NCI-H1436 treated with DMSO at 0.1 percent for 48 hours (cell line): ENCODE data around the gene KIAA1614.
"Not testable (repeated sequence)": the region's sequence is repeated elsewhere in the genome, so short reads cannot be mapped to it uniquely, and the experiment has no call there.

Source experiments
- DNase-seq: peaks from one replicate; lab custom pipeline; 2025; lab: John Stamatoyannopoulos, UW

KIAA1614 gene

DNA sequence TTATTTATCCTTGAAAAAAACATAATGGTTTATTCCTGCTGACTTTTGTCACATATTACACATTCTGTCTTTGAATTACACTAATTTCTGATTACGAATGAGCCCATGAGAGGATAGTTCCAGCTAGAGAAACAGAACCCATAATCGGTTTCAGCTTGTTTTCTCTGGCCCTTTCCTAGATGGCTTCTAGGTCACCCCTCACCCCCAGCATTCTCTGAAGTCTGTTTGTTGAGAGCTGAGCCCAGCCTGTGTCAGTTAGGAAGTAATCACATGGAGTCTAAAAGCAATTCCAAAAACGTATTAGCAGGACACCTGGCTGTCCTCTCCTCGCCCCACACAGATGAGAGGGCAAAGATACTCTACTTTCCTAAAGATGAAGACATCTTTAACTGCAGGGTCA lies 48.9 kb downstream of the KIAA1614 start:
- DNase-seq = no peak

GRCh38 chr1:180962178-180962577 lies 49.5 kb downstream of the KIAA1614 start:
- no peak for DNase-seq

- DNase-seq = no peak
These were observed 51.4 kb downstream of the KIAA1614 start for GRCh38 chr1:180964056-180964455.

GRCh38 chr1:180964595-180964994 lies 51.9 kb downstream of the KIAA1614 start:
- DNase-seq = no peak

DNA sequence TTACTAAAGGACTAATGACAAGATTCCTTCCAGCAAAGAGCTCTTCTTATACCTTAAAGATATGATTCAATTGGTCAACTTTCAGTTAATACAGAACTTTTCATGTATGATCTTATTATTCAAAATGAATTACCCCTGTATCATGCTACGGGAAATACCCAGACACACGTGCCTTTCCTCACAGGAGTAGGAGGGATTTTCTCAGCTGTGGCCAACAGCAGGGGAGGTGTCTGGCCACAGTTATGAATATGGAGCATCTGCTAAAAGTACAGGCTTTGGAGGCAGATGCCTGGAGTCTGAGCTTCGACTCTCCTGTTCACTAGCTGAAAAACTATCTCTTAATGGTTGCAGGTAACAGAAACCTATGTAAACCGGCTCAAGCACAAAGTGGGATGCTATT lies 53.6 kb downstream of the KIAA1614 start:
- DNase-seq = no peak

DNA sequence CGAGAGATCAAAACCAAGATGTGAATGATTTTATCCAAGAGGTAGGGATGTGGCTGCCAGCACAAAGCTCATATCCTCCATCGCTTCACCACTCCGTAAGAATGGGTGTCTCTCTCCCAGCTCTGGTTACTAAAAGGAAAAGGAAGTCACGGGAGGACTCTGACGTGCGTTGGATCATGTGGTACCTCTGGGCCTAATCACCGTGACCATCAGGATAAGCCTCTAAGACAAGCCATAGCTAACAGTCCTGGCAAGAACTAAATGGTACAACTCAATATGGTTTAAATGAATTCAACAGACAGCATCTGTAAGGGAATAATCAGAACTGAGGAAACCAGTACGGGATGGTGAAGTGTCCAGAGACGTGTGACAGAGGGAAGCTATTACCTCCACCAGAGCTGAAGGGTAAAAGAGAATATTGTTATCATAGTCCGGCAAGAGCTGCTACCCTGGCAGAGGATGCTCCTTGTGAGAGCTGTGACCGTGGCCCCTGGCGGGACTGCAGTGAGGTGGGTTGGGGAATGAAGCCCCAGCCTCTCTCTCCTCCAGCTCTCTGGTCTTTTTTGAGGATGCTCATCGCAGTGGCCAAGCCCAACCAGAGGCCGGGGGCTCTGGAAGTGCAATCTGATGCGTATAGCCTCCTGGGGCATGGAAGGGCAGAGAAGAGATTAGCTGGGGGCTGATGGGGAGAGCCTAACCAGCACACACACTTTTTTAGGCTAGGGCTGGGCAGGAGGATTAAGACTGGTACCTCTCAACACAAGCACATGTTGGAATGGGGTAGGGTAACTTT lies 54.2 kb downstream of the KIAA1614 start:
- no peak for DNase-seq

DNA sequence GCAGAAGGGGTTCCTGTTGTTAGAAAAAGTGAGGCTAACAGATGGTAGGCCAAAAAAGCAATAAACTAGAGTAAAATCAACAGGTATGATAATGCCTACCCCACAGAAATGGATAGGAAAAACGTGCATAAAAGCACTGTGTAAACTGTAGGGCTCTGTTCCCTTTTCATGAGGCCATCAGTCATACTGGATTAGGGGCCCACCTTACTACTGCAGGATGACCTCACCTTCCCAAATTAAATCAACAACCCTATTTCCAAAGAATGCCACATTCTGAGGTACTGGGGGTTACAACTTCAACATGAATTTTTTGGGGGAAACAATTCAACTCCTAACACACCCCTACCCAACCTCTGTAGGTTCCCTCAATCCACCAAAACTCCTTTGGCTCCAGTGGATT lies 54.9 kb downstream of the KIAA1614 start:
- DNase-seq = no peak

DNA sequence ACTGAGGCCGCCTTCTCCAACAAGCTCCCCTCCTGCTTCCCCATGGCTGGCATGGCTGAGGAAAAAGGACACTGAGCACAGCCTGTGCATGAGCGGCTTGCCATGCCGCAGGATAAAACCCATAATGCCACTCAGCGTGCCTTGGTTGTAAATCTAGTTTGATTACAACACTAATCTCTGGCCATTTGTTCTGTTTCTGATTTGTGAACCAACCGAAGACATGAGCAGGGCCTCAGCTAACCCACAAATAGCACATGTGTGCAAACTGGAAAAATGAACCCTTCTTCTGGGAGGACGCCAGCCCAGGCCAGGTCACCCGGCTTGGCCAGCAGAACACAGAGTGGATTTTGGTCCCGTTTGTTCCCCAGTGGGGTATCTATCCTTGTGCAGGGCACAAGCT lies 56.1 kb downstream of the KIAA1614 start:
- not testable (repeated sequence) for DNase-seq

DNA sequence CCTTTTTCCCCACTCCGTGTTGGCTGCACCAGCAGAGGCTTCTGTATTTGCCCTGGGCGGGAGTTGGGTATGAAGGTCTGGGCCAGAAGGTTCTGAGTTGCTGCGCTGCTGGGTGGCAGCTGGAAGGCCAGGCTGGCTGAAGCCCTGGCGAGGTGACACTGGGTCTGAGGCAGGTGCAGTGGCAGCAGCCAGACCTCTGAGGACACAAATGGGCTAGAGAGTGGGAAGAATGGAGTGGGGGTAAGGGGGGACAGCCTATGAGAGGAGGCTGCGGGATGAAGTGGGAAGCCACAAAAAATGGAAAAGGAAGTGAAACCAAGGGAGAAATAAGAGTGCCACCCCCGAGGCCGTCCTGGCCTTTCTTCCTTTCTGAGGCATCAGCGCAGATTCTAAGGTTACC lies 56.7 kb downstream of the KIAA1614 start:
- no peak for DNase-seq

DNA sequence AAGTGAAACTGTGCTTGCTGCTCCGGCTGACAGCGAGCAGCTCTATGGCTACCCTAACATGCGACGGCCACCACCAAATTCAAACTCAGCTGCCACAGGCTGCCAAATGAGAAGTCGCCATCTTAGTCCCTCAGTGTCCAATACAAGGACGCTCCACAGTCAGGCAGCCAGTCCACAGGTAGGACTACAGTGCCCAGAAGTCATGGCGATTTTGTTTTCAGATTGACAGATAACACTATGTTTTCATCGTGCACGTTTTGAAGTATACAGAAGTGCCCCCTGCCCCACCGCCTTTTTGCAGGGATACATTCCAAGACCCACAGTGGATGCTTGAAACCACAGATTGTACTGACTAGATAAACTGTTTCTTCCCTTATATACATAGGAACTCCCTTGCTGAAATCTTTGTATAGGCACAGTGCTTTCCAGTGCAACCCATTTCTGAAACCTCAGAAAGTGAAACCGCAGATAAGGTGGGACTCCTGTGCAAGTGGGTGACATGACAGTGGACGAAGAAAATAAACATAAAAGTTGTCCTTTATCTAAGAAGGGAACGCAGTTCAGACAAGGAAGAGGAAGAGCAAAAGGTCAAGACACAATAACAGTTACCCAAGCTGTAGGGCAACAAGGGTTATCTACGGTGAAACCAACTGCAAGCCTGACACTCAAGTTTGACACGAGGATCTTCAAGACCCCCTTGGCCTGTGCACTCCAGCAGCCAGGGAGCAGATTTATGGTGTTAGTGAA lies 57.8 kb downstream of the KIAA1614 start:
- DNase-seq = no peak

DNA sequence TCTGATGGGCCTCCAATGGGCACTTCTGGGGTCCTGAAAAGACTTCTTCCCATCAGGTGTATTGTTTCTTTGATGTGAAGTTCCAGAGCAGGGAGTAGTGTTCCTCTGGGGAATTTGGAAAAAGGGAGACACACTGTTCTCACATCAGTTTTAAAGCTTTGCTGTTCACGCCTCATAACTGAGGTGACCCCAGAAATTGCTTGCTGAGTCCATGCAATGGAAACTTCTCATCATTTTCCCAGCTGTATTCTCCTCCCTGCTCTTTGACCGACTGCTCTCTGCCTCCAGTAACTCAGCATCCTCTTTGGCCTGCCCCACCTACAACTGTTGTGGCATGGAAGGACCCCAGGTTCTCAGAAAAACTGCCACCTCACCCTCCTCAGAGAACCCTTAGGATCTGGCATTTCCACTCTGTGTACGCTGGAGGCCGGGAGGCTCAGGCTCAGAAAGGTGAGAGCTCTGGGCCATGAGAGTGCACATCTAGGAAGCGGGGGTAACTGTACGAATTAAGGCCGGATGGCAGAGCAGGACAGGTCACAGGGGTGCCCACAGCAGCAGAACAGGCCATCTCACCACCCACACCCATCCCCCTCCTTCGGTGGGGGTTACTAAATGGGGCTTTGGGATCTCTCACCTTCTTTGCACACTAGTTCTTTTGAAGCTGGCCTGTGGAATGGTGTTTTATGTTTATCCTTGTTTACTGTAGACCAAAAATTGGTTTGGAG lies 58.7 kb downstream of the KIAA1614 start:
- no peak for DNase-seq

DNA sequence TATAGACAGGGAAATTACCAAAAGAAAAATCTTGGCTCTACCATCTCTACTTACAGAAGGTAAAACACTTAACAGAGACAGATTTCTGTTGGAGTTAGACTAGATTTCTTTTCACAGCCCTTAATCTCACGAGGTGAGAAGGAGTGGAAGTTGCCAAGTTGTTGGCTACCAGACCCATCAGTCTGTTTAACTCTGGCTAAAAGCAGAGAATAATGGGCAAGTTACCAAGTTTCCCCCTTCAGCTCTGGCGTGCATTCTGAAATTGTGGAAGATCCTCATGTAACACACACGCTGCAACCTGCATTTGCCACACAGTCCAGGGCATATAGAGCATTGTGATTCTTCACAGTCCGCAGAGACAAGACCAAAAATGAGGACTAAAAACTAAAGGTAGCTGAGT lies 60.7 kb downstream of the KIAA1614 start:
- no peak for DNase-seq

DNA sequence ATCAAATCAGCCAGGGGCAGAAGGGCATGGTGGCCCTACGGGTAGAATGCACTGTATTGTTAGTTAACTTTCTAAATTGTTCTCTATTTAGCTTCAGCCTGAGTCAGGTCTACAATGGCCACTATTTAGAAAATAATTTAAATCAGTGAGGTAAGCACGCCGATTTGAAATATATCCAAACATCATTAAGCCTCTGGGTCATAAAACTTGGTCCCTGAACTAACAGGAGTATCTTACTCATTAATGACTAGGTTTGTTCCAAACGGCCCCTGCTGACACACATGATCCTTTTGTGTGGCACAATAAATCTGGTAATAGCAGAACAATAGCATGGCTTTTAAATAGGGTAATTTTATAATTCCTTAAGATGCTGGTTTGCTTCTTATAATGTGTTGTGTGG lies 61.5 kb downstream of the KIAA1614 start:
- DNase-seq = no peak

GRCh38 chr1:180975551-180975950 lies 62.9 kb downstream of the KIAA1614 start:
- DNase-seq = no peak

GRCh38 chr1:180976191-180976590 lies 63.5 kb downstream of the KIAA1614 start:
- no peak for DNase-seq

GRCh38 chr1:180976732-180977357 lies 64.1 kb downstream of the KIAA1614 start:
- DNase-seq = no peak

GRCh38 chr1:180981596-180982387 lies 69.1 kb downstream of the KIAA1614 start:
- DNase-seq = no peak

GRCh38 chr1:180982422-180982821 lies 69.7 kb downstream of the KIAA1614 start:
- DNase-seq = no peak

- DNase-seq = no peak
These were observed 75.6 kb downstream of the KIAA1614 start for GRCh38 chr1:180988253-180988752.

DNA sequence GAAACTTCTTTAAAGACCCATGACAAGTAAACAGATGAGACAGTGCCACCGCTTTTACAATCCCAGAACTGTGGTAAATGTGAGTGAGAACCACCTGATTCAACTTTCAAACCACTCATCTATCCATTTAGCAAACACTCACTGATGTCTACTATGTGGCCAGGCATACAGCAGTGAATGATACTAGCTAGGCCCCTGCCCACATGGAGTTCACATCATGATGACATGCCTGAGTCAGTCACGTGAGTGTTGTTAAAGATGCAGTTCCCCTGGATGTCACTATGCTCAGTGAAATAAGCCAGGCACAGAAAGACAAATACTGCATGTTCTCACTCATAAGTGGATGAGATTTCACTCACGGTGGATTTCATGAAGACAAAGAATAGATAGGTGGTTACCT lies 81.6 kb downstream of the KIAA1614 start:
- DNase-seq = no peak

DNA sequence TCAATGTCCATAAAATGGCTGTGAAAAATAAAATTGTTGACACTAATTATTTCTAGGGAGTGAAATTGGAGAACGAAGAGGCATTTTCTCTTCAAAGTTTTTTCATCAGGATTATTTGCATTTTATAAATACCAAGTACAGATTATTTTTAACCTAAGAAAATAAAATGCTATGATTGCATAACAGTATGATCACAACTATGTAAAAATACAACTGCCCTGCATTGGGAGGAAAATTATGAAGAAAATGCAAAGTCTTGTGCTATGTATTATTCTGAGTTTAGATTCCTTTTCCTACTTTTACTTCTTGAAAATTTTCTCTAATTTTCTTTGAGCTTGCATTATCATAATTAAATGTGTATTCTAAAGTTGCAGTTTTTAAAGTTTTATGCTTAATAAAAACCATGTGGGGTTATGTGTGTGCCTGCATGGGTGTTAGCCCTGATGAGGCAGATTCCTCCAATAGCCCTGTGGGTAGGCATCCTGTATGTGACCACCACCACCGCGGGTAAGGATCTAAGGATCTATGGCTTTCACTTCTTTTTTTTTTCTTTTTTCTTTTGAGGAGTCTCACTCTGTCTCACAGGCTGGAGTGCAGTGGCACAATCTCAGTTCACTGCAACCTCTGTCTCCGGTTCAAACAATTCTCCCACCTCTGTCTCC lies 85.3 kb downstream of the KIAA1614 start:
- DNase-seq = no peak
